Keratinocyte (primary cell): ENCODE results near the gene SNRNP35. TPM values are rescaled to one million over a fixed set of nuclear protein-coding genes. Genes with fewer than 3 reads are reported as not detected.

ENCODE experiments used
- DNase-seq: peaks from one replicate; pipeline ENCODE4 v3.0.0-alpha.2; 2011; ENCODE audit warnings: low read depth, missing footprints, low spot score
- FAIRE-seq: peaks from 2 replicates; lab custom pipeline; 2011; peaks lifted over from hg19 to GRCh38; lab: Jason Lieb, UNC
- H2AFZ ChIP-seq: 2 replicates; pipeline ENCODE4 v1.6.0; 2012; ENCODE audit warnings: low read length, control low read depth, inconsistent platforms; ENCODE audit not compliant: control insufficient read depth
- H3K27ac ChIP-seq: 2 replicates; pipeline ENCODE4 v1.5.1; 2011; ENCODE audit warnings: low read length; ENCODE audit not compliant: control insufficient read depth, insufficient read depth
- H3K27me3 ChIP-seq: 3 replicates; pipeline ENCODE4 v1.6.0; 2011; ENCODE audit warnings: low read length; ENCODE audit not compliant: control insufficient read depth, insufficient read depth; ENCODE audit errors: extremely low read depth
- H3K36me3 ChIP-seq, 2 experiments: 2 replicates in 1 of 2; 3 replicates in 1 of 2; pipeline ENCODE4 v1.5.1; 2011; ENCODE audit warnings: low read length in 2 of 2, mild to moderate bottlenecking in 1 of 2; ENCODE audit not compliant: control insufficient read depth in 2 of 2, insufficient read depth in 2 of 2; ENCODE audit errors: extremely low read depth in 1 of 2
- H3K4me1 ChIP-seq: 3 replicates; pipeline ENCODE4 v1.5.1; 2011; ENCODE audit warnings: low read length; ENCODE audit not compliant: control insufficient read depth, insufficient read depth; ENCODE audit errors: extremely low read depth
- H3K4me2 ChIP-seq: 3 replicates; pipeline ENCODE4 v1.6.0; 2011; ENCODE audit warnings: low read depth, low read length; ENCODE audit not compliant: control insufficient read depth, insufficient read depth; ENCODE audit errors: extremely low read depth
- H3K4me3 ChIP-seq, 3 experiments: fragments of 200-600 bp in 1 of 3; sonication (generic) in 1 of 3; 2 replicates in 2 of 3; 3 replicates in 1 of 3; pipeline ENCODE4 v1.5.1; 2011 to 2016; ENCODE audit warnings: low read length in 3 of 3, mild to moderate bottlenecking in 3 of 3, control low read depth in 2 of 3, inconsistent platforms in 1 of 3, low read depth in 1 of 3, mixed read lengths in 1 of 3, mixed run types in 1 of 3, moderate library complexity in 1 of 3; ENCODE audit not compliant: control insufficient read depth in 2 of 3, insufficient read depth in 2 of 3; ENCODE audit errors: extremely low read depth in 1 of 3
- H3K79me2 ChIP-seq: 2 replicates; pipeline ENCODE4 v1.6.0; 2012; ENCODE audit warnings: low read length; ENCODE audit not compliant: control insufficient read depth, insufficient read depth
- H3K9ac ChIP-seq: 3 replicates; pipeline ENCODE4 v1.6.0; 2011; ENCODE audit warnings: low read length; ENCODE audit not compliant: control insufficient read depth, insufficient read depth; ENCODE audit errors: extremely low read depth
- H3K9me1 ChIP-seq: 3 replicates; pipeline ENCODE4 v1.6.0; 2011; ENCODE audit warnings: low read length; ENCODE audit not compliant: control insufficient read depth, insufficient read depth; ENCODE audit errors: extremely low read depth
- H3K9me3 ChIP-seq: 2 replicates; pipeline ENCODE4 v1.5.1; 2012; ENCODE audit warnings: low read depth, low read length; ENCODE audit not compliant: control insufficient read depth
- H4K20me1 ChIP-seq: 3 replicates; pipeline ENCODE4 v1.6.0; 2011; ENCODE audit warnings: low read length; ENCODE audit not compliant: control insufficient read depth, insufficient read depth; ENCODE audit errors: extremely low read depth
- EZH2 ChIP-seq: IDR thresholded peaks from one replicate; pipeline ENCODE4 v1.6.1; 2012; ENCODE audit warnings: inconsistent platforms, mild to moderate bottlenecking, low read length, moderate library complexity
- dilution Hi-C: fragments of 300-500 bp; cut with MboI; formaldehyde crosslinking; loops from one replicate; pipeline ENCODE4 v1.7.0; 2020; ENCODE audit warnings: low sequenced_read_pairs; ENCODE audit not compliant: extremely low pct_ligation_motif_present
- polyA plus RNA-seq, 5 experiments: library from polyadenylated mRNA; depleted of rRNA in 3 of 5; stranded (reverse) in 3 of 5; stranded (forward) in 1 of 5; unstranded in 1 of 5; fragments of >200 nt; gene quantifications; 1 replicate in 1 of 5; 2 replicates in 3 of 5; 3 replicates in 1 of 5; pipeline versions ENCODE4 v1.2.1 to v1.2.3, GENCODE V29; 2011 to 2012; ENCODE audit warnings: missing spikeins in 2 of 5, low read depth in 1 of 5, low replicate concordance in 1 of 5
- TF ChIP-seq, protein P1 (sequence below), 3 experiments: IDR thresholded peaks in 1 of 3; conservative IDR thresholded peaks in 1 of 3; optimal IDR thresholded peaks in 1 of 3; 2 replicates in 2 of 3; 3 replicates in 1 of 3; pipeline versions ENCODE3 to v1.5.1; 2011; ENCODE audit warnings: low read length in 3 of 3, mild to moderate bottlenecking in 3 of 3, moderate library complexity in 2 of 3, control low read depth in 1 of 3, inconsistent platforms in 1 of 3; ENCODE audit not compliant: insufficient read depth in 2 of 3; ENCODE audit errors: extremely low read depth in 1 of 3

SNRNP35 gene
- polyA plus RNA-seq, 1 donor (not counting 4 experiments of a cell fraction or from before 2014, with no cell fraction given), result 15.2 TPM

DNA sequence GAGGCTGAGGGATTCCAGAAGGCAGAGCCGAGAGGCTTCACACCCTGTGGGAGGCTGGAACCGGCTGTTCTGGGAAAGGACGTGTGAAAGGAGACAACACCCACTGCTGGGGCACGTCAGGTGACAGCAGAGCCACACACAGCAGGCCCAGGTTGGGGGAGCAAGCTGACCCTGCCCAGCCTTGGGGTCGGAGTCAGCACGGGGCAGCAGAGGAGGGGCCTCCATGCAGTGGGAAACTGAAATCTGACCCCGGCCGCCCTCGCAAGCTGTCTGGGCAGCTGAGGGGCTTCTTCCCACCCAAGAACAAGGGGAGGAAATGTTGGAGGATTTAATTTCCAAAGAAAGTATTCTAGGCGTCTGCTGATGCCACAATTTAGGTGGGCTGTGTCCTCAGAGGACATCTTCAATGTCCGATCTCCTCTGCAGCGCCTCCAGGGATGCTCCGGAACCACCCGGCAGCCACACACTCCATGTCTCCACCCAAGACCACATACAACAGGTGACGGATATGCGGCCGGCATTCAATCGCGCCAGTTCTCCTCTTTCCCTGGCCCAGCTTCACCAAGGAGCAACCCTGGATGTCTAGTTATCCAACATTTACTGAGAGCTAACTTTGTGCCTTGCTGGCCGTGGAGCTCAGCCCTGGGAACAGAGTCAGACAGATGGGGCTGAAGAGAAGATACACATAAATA is 30.7 kb downstream of the SNRNP35 start:
- Histone ChIP-seq H3K27me3 (no peaks in the 10 kb centered on the region), H4K20me1 (no peaks in the 10 kb centered on the region), H3K9me3 (no peaks in the 10 kb centered on the region), H3K27ac (no peak overlapping the region), H3K4me1 (no peaks in the 10 kb centered on the region), H3K36me3 (peaks cover 3 to 4% of the 10 kb centered on the region in 2 experiments), H3K4me2 (no peak overlapping the region), H3K9me1 (no peaks in the 10 kb centered on the region), H3K79me2 (no peaks in the 10 kb centered on the region), H3K4me3 (no peak overlapping the region), H2AFZ (no peak overlapping the region), H3K9ac (no peak overlapping the region)
- dilution Hi-C loops, result no loop called here
- FAIRE-seq (no peak), DNase-seq (no peak)
- no peak for TF ChIP-seq EZH2
- TF ChIP-seq, protein P1, sequence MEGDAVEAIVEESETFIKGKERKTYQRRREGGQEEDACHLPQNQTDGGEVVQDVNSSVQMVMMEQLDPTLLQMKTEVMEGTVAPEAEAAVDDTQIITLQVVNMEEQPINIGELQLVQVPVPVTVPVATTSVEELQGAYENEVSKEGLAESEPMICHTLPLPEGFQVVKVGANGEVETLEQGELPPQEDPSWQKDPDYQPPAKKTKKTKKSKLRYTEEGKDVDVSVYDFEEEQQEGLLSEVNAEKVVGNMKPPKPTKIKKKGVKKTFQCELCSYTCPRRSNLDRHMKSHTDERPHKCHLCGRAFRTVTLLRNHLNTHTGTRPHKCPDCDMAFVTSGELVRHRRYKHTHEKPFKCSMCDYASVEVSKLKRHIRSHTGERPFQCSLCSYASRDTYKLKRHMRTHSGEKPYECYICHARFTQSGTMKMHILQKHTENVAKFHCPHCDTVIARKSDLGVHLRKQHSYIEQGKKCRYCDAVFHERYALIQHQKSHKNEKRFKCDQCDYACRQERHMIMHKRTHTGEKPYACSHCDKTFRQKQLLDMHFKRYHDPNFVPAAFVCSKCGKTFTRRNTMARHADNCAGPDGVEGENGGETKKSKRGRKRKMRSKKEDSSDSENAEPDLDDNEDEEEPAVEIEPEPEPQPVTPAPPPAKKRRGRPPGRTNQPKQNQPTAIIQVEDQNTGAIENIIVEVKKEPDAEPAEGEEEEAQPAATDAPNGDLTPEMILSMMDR (optimal IDR thresholded peaks at IDR 0.05 in 1 of 3, IDR thresholded peaks at IDR 0.05 in 1 of 3, conservative IDR thresholded peaks at IDR 0.05 in 1 of 3; ENCODE audit: extremely low read depth in 1 of 3, insufficient read depth in 2 of 3, low read length in 3 of 3), result no peak

- Histone ChIP-seq H3K27me3 (no peaks in the 10 kb centered on the region), H3K36me3 (peaks cover 3 to 4% of the 10 kb centered on the region in 2 experiments)
- FAIRE-seq, result no peak
These were observed 31.6 kb downstream of the SNRNP35 start for GRCh38 chr12:123489580-123489979.

More at GRCh38 chr12:123489580-123489979, 31.6 kb downstream of the SNRNP35 start:
- Histone ChIP-seq H3K27ac (no peak overlapping the region), H3K4me2 (no peak overlapping the region), H3K4me3 (no peak overlapping the region), H3K9me3 (no peaks in the 10 kb centered on the region), H3K79me2 (no peaks in the 10 kb centered on the region), H4K20me1 (no peaks in the 10 kb centered on the region), H3K9me1 (no peaks in the 10 kb centered on the region), H3K9ac (no peak overlapping the region), H2AFZ (no peak overlapping the region), H3K4me1 (no peaks in the 10 kb centered on the region)
- no peak for TF ChIP-seq EZH2
- TF ChIP-seq, protein P1 (optimal IDR thresholded peaks at IDR 0.05 in 1 of 3, IDR thresholded peaks at IDR 0.05 in 1 of 3, conservative IDR thresholded peaks at IDR 0.05 in 1 of 3; ENCODE audit: extremely low read depth in 1 of 3, insufficient read depth in 2 of 3, low read length in 3 of 3), result no peak
- dilution Hi-C loops, result no loop called here
- no peak for DNase-seq
